Esophagus squamous epithelium (tissue), 4 donors: ENCODE measurements around the gene CLCNKA.

Source experiments
- POLR2A ChIP-seq, 4 donors: fragments of 450-650 bp; IDR thresholded peaks; one replicate each; pipeline ENCODE4 v1.6.1; 2017; ENCODE audit warnings: antibody characterized with exemption in 4 of 4, mild to moderate bottlenecking in 4 of 4, moderate library complexity in 3 of 4
- TF ChIP-seq, protein P1 (sequence below), 6 experiments: fragments of 450-650 bp in 4 of 6; fragments of 200-600 bp in 2 of 6; sonication (generic) in 2 of 6; IDR thresholded peaks; one replicate each; pipeline ENCODE4 v1.5.1; 2016 to 2019; ENCODE audit warnings: antibody characterized with exemption in 6 of 6, mild to moderate bottlenecking in 4 of 6, moderate library complexity in 4 of 6

DNA sequence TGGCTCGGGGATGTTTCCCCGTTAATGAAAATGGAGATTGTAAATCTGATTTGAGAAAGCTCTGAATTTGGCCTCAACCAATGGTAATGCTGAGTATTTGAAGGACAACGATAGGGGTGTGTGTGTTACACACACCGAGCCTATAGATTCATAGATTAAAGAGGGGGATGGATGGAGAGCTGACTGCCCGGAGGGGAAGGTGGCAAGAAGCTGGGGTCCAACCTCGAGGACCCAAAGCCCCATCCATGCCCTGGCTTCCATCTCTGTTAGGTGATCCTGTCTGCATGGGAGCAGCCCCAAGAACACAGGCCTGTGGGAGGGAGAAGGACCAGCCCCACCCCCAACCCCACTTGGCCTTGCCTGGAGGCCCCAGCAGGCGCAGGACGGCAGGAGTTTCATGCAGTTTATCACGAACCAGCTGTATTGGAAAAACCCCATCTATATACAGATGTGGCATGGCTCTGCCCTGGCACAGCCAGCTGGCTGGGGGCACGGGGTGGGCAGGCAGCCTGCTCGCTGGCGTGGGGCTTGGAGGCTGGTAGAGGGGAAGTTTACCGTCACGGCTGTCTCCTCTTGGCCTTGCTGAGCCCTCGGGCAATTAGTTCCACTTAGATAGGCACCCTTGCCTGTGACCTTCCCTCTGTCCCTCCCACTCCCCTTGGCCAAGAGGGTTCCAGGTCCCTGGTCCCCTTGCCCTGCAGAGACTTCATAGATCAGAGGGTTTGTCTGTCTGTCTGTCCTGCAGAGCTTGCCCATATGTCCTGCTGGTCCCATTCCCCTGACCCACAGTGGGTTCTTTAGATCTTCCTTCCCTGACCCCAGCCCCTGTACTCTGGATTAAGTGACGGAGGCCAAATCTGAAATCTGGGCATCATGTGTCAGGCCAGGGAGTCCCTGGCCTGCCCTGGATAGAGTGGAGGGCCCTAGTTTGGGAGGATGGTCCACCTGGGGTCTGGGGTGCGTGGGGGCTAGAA is 7.0 kb upstream of the CLCNKA start:
- TF ChIP-seq, protein P1, sequence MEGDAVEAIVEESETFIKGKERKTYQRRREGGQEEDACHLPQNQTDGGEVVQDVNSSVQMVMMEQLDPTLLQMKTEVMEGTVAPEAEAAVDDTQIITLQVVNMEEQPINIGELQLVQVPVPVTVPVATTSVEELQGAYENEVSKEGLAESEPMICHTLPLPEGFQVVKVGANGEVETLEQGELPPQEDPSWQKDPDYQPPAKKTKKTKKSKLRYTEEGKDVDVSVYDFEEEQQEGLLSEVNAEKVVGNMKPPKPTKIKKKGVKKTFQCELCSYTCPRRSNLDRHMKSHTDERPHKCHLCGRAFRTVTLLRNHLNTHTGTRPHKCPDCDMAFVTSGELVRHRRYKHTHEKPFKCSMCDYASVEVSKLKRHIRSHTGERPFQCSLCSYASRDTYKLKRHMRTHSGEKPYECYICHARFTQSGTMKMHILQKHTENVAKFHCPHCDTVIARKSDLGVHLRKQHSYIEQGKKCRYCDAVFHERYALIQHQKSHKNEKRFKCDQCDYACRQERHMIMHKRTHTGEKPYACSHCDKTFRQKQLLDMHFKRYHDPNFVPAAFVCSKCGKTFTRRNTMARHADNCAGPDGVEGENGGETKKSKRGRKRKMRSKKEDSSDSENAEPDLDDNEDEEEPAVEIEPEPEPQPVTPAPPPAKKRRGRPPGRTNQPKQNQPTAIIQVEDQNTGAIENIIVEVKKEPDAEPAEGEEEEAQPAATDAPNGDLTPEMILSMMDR (IDR thresholded peaks at IDR 0.05) = no peak
- TF ChIP-seq POLR2A (IDR thresholded peaks at IDR 0.05) = no peak
